Measurements from ENCODE around the gene C18orf32.

GRCh38 chr18:49432602-49433001 is 54.4 kb downstream of the C18orf32 start:
- no peak for TF ChIP-seq CTCF (IDR thresholded peaks at IDR 0.05 in 8 of 11, conservative IDR thresholded peaks at IDR 0.05 in 3 of 11)
- TF ChIP-seq POLR2A (IDR thresholded peaks at IDR 0.05), result no peak
- no peak for TF ChIP-seq POLR2AphosphoS5 (IDR thresholded peaks at IDR 0.05)
